ENCODE results near the gene PCYT1A.

DNA sequence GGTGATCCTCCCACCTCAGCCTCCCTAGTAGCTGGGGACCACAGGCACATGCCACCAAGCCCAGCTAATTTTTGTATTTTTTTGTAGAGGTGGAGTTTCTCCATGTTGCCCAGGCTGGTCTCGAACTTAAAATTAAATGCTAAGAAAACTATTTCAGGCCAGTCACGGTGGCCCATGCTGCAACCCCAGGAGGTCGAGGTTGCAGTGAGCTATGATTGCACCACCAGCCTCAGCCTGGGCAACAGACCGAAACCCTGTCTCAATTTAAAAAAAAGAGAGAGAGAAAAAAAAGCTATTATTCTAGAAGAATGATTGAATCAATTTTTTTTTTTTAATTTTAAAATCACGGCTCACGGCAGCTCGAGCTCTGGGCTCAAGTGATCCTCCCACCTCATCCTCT is 66.5 kb downstream of the PCYT1A start:
- TF ChIP-seq, protein P1, sequence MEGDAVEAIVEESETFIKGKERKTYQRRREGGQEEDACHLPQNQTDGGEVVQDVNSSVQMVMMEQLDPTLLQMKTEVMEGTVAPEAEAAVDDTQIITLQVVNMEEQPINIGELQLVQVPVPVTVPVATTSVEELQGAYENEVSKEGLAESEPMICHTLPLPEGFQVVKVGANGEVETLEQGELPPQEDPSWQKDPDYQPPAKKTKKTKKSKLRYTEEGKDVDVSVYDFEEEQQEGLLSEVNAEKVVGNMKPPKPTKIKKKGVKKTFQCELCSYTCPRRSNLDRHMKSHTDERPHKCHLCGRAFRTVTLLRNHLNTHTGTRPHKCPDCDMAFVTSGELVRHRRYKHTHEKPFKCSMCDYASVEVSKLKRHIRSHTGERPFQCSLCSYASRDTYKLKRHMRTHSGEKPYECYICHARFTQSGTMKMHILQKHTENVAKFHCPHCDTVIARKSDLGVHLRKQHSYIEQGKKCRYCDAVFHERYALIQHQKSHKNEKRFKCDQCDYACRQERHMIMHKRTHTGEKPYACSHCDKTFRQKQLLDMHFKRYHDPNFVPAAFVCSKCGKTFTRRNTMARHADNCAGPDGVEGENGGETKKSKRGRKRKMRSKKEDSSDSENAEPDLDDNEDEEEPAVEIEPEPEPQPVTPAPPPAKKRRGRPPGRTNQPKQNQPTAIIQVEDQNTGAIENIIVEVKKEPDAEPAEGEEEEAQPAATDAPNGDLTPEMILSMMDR (IDR thresholded peaks at IDR 0.05), result no peak
- TF ChIP-seq POLR2AphosphoS5 (IDR thresholded peaks at IDR 0.05), result no peak
- TF ChIP-seq POLR2A (IDR thresholded peaks at IDR 0.05), result no peak

Measured in breast epithelium (tissue), 3 donors.